ENCODE data around the gene ZSWIM5. TPM values are rescaled to one million over a fixed set of nuclear protein-coding genes. Genes with fewer than 3 reads are reported as not detected.

Gene ZSWIM5
- total RNA-seq, 2 donors from 2014 or later = 3.6 to 4.4 TPM

- ATAC-seq = peak; percentile 80
- no peaks in the 10 kb centered on the region for H3K9me3 ChIP-seq
- DNase-seq = peak; percentile 81 to 90 (median 86)
- intact Hi-C loops (cut with DNase I) = loop anchor here (10.0 kb wide), 1 partner anchor 484 kb away; the partner anchor contains the start of gene TESK2
- no peaks in the 10 kb centered on the region for H3K27me3 ChIP-seq
- WGBS, 2 donors = 0 to 1% methylated on average over 12 to 33 of the region's 62 CpGs
- peaks cover 5 to 21% of the 10 kb centered on the region in 2 donors for H3K36me3 ChIP-seq (replicated peaks in 1 of 2; ENCODE audit: insufficient read depth in 1 of 2, low read depth in 2 of 2)
- peaks cover 43% of the 10 kb centered on the region for H3K4me1 ChIP-seq
- peak within 1 kb of the TSS; percentile 67 to 88 (median 80) for H3K27ac ChIP-seq
- peak within 1 kb of the TSS; percentile 99 to 100 for H3K4me3 ChIP-seq
- peak; percentile 34 to 64 (median 63) for TF ChIP-seq POLR2A (IDR thresholded peaks at IDR 0.05)
- TF ChIP-seq, protein P1, sequence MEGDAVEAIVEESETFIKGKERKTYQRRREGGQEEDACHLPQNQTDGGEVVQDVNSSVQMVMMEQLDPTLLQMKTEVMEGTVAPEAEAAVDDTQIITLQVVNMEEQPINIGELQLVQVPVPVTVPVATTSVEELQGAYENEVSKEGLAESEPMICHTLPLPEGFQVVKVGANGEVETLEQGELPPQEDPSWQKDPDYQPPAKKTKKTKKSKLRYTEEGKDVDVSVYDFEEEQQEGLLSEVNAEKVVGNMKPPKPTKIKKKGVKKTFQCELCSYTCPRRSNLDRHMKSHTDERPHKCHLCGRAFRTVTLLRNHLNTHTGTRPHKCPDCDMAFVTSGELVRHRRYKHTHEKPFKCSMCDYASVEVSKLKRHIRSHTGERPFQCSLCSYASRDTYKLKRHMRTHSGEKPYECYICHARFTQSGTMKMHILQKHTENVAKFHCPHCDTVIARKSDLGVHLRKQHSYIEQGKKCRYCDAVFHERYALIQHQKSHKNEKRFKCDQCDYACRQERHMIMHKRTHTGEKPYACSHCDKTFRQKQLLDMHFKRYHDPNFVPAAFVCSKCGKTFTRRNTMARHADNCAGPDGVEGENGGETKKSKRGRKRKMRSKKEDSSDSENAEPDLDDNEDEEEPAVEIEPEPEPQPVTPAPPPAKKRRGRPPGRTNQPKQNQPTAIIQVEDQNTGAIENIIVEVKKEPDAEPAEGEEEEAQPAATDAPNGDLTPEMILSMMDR (IDR thresholded peaks at IDR 0.05) = peak in 1 of 7 experiments; percentile 6
These were observed 195.3 kb downstream of the ZSWIM5 start, which contains the start of gene HECTD3 for GRCh38 chr1:45010855-45011811. Gene HECTD3, minus strand, starts transcription at chr1:45011324. Its CDS starts 67 bp downstream, at chr1:45011257.

- DNase-seq (peak; percentile 61 to 67 (median 66)), ATAC-seq (peak; percentile 34)
- Histone ChIP-seq H3K27ac (peak overlapping the region; percentile 67 to 88 (median 80)), H3K27me3 (no peaks in the 10 kb centered on the region), H3K4me1 (peaks cover 43% of the 10 kb centered on the region), H3K9me3 (no peaks in the 10 kb centered on the region), H3K36me3 (replicated peaks in 1 of 2; ENCODE audit: insufficient read depth in 1 of 2, low read depth in 2 of 2) (peaks cover 5 to 30% of the 10 kb centered on the region in 2 donors), H3K4me3 (peak overlapping the region; percentile 99 to 100)
- intact Hi-C loops (cut with DNase I) = loop anchor here (10.0 kb wide), 1 partner anchor 485 kb away; the partner anchor contains the start of gene TESK2
- WGBS, 2 donors = 14 to 23% methylated on average over 17 to 41 of the region's 41 CpGs
- TF ChIP-seq POLR2A (IDR thresholded peaks at IDR 0.05) = peak in 1 of 3 donors; percentile 47
- TF ChIP-seq, protein P1 (IDR thresholded peaks at IDR 0.05) = no peak
These were observed 196.2 kb downstream of the ZSWIM5 start for GRCh38 chr1:45009956-45010854.

- 88 to 95% methylated on average over 9 to 11 of the region's 11 CpGs for WGBS, 2 donors
These were observed 197.0 kb downstream of the ZSWIM5 start for GRCh38 chr1:45009296-45009865.

DNA sequence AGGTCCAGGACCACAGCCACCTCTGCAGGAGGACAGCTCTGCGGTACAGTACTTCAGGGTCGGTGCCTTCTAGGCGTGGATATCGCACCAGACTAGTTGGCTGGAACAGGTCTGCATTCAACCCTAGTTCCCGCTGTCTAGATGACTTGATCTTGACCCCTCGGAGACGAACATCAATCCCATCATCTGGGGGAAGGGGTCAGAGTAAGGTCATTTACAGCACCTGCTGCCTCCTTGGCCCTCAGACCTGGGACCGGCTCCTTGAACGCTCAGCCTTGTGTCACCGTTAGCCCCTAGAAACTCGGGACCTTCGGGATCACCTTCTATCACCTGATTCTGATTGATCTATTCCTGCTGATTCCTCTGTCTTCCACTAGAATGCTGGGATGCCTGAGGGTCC, 197.9 kb downstream of the ZSWIM5 start:
- DNase-seq (no peak), ATAC-seq (no peak)
- Histone ChIP-seq H3K9me3 (no peaks in the 10 kb centered on the region), H3K27ac (no peak overlapping the region), H3K4me1 (peaks cover 35% of the 10 kb centered on the region), H3K4me3 (no peak overlapping the region), H3K27me3 (no peaks in the 10 kb centered on the region), H3K36me3 (replicated peaks in 1 of 2; ENCODE audit: insufficient read depth in 1 of 2, low read depth in 2 of 2) (peaks cover 5 to 47% of the 10 kb centered on the region in 2 donors)
- TF ChIP-seq, protein P1 (IDR thresholded peaks at IDR 0.05) = no peak
- TF ChIP-seq POLR2A (IDR thresholded peaks at IDR 0.05) = no peak
- WGBS, 2 donors = 86 to 90% methylated on average over 8 to 12 of the region's 12 CpGs
- intact Hi-C loops (cut with DNase I) = no loop called here

More at GRCh38 chr1:45009296-45009865, 197.0 kb downstream of the ZSWIM5 start:
- H3K4me3 ChIP-seq = no peak overlapping the region
- H3K27ac ChIP-seq = no peak overlapping the region
- DNase-seq = no peak
- no peak for ATAC-seq
- intact Hi-C loops (cut with DNase I) = no loop called here
- no peaks in the 10 kb centered on the region for H3K27me3 ChIP-seq
- no peaks in the 10 kb centered on the region for H3K9me3 ChIP-seq
- peaks cover 39% of the 10 kb centered on the region for H3K4me1 ChIP-seq
- H3K36me3 ChIP-seq (replicated peaks in 1 of 2; ENCODE audit: insufficient read depth in 1 of 2, low read depth in 2 of 2) = peaks cover 5 to 38% of the 10 kb centered on the region in 2 donors
- TF ChIP-seq, protein P1 (IDR thresholded peaks at IDR 0.05) = no peak
- no peak for TF ChIP-seq POLR2A (IDR thresholded peaks at IDR 0.05)

Measured in body of pancreas (tissue), 4 donors.